Measurements from ENCODE around the gene ARIH2.
"Not testable (repeated sequence)": the region's sequence is repeated elsewhere in the genome, so short reads cannot be mapped to it uniquely, and the experiment has no call there.

Gene ARIH2

DNA sequence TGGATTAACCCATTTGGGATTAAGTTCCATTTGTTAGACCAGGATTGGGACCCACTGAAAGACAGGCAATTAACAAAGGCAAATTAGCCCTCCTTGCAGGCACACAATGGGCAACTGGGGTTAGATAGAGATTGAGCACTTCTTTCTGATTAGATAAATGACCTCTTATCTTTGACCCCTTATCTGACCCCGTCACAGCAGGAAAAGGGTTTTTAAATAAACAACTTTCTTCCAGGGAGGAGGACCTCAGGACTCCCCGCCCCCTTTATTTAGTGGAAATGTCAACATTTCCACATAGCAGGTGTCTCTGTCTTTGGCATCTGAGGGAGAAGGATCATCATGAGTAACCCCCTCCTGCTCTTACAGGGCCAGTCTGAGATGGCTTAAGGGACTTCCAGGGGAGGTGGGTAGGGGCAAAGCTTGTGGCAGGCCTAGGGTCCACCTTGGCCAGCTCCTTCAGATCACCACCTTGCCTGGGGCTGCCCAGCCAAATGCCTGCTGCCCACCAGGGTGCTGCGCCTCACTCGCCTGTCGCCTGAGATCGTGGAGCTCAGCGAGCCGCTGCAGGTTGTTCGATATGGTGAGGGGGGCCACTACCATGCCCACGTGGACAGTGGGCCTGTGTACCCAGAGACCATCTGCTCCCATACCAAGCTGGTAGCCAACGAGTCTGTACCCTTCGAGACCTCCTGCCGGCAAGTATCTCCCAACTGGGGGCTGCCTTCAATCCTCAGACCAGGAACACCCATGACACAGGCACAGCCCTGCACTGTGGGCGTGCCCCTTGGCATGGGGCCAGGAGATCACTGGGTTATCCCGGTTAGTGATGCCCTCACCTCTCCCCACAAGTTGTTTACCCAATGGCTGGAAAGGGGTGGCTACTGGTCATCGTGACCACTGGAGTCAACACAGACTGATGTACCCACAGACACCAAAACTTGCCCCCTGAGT lies 86.0 kb downstream of the ARIH2 start:
- DNase-seq: no peak

DNA sequence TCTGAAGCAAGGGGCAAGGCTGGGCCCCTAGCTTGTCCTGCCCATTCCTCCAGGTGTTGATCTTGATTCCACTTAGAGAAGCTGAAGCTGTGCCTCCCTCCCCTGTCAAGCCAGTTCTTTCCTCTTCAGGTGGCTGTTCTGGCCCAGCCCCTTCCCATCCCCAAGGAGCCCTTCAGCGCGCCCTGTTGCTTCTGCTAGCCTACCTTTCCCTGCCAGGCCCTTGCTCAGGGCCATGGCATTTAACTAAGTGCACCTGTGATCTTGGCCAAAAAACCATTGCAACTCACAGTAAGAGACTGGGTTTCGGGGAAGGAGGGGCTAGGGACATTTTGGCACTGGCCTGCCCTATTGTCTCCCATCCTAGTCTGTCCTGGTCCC lies 86.7 kb downstream of the ARIH2 start:
- no peak for DNase-seq

DNA sequence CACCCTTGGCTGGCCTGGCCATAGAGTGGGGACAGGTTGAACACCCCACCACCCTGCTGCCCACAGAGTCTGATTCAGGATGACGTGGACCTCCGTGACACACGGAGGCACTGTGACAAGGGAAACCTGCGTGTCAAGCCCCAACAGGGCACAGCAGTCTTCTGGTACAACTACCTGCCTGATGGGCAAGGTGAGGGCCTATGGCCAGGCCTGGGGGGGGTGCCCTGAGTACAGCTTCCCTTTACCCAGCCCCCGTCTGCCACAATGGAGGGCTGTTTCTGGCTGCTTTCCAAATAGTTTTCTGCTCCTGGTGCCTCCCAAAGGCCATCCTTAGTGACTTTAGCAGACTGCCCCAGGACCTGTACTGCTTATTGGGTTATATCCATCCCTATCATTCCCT lies 87.4 kb downstream of the ARIH2 start:
- DNase-seq: no peak

DNA sequence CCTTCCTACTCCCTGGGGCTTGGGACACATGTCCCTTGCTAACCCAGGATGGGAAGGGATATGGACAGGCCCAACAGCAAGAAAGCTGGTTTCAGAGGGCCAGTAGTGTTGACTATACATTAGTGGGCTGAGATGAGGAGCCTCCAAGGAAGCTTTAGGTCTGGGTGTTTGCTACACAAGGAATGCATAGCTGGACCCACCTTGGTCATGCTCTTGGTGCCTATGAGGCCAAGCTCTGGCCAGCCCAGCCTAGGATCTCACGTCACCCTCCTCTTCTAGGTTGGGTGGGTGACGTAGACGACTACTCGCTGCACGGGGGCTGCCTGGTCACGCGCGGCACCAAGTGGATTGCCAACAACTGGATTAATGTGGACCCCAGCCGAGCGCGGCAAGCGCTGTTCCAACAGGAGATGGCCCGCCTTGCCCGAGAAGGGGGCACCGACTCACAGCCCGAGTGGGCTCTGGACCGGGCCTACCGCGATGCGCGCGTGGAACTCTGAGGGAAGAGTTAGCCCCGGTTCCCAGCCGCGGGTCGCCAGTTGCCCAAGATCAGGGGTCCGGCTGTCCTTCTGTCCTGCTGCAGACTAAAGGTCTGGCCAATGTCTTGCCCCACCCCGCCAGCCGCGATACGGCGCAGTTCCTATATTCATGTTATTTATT lies 87.9 kb downstream of the ARIH2 start:
- DNase-seq: no peak

DNA sequence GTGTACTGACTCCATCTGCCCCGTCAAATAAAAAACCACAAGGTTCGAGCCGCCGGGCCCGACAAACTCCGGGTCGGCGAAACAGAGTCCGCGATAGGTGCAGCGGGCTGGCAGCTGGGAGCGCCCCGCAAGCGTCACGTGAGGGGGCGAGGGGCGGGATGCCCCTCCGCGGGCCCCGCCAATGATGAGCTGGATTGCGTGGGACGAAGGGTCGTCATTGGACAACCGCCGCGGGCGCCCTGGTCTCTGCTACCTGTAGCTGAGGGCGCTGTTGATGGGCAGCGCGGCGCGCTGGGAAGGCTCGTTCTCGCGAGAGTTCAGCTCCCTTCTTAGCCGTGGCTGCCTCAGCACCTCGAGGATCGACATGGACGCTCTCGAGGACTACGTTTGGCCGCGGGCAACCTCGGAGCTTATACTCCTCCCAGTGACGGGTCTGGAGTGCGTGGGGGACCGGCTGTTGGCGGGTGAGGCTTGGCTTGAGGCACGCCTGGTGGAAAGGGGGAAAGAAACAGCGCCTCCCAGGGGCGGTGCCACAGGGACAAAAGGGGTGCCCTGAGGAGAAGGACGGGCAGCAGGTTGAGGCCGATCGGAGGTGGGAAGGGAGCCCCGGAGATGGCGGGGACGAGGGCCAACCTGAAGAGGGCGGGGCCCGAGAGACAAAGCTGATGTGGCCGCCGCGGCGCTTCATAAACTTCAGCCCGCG lies 88.6 kb downstream of the ARIH2 start, which contains the start of gene WDR6:
TSS of gene WDR6 (plus strand) at position 324 of the 703 bp plus-strand sequence. CDS start at position 365, 41 bp downstream.
- DNase-seq: peak; percentile 98

DNA sequence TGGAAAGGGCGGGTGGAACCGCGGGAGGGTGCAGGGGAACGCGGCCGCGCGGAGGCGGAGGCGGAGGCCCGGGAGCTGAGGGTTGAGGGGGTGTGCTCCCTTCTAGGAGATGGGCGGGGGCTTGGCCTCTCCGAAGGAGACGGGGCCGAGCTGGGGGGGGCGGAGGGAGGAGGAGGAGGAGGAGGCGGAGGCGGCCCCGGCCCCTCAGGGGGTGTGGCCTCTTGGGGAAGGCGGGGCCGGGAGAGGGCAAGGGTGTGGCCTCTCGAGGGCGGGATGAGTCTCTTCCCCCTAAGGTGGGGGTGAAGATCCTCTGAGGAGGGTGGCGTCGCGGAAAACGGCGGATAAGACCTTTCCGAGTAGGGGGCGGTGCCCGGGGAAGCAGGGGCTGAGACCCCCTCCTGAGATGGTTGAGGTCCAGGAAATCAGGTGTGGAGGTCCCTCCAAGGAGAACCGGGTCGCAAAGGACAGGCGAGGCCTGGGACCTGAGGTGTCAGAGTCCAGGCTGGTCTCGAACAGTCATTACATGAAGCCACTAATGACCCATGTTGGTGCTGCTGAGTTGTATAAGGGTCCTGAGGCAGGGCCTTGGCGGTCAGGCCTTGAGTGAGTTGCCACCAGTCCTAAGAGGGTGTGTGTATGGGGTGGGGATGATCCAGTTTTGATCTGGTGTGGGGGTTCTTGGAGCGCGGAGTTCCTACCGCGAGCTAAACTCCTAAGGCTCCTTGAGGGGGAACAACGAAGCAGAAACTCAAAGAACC lies 89.3 kb downstream of the ARIH2 start:
- DNase-seq: peak; percentile 81

DNA sequence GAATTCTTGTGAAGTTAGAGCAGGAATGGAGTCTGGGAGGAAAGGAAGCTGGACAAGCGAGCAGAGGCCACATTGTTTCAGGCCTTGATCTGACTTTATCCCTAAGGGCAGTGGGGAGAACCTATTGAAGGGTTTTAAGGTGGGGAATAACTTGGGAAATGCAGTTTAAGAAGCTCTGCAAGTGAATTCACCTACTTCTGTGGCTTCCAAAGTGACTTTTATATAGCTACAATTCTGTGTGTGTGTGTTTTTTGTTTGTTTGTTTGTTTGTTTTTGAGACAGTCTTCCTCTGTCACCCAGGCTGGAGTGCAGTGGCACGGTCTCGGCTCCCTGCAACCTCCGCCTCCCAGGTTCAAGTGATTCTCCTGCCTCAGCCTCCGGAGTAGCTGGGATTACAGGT lies 90.0 kb downstream of the ARIH2 start:
- not testable (repeated sequence) for DNase-seq

DNA sequence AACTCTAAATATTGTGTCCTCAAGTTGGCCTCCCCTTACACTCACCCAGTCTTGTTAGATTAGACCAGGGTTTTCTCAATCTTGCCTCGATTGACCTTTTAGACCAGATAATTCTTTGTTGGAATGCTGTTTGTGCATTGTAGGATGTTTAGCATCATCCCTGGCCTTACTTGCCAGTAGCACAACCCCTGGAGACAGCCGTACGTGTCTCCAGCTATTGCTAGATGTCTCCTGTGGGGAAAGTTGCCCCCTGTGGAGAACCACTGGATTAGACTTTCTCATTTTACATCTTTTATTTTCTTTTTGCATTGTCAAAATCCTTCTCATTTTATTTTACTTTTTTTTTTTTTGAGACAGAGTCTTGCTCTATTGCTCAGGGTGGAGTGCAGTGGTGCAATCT lies 90.8 kb downstream of the ARIH2 start:
- DNase-seq: no peak

DNA sequence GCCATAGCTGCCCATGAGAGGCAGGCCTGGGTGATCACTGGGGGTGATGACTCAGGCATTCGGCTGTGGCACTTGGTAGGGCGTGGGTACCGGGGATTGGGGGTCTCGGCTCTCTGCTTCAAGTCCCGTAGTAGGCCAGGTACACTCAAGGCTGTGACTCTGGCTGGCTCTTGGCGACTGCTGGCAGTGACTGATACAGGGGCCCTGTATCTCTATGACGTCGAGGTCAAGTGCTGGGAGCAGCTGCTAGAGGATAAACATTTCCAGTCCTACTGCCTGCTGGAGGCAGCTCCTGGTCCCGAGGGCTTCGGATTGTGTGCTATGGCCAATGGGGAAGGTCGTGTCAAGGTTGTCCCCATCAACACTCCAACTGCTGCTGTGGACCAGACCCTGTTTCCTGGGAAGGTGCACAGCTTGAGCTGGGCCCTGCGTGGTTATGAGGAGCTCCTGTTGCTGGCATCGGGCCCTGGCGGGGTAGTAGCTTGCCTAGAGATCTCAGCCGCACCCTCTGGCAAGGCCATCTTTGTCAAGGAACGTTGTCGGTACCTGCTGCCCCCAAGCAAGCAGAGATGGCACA lies 93.9 kb downstream of the ARIH2 start:
- no peak for DNase-seq

DNA sequence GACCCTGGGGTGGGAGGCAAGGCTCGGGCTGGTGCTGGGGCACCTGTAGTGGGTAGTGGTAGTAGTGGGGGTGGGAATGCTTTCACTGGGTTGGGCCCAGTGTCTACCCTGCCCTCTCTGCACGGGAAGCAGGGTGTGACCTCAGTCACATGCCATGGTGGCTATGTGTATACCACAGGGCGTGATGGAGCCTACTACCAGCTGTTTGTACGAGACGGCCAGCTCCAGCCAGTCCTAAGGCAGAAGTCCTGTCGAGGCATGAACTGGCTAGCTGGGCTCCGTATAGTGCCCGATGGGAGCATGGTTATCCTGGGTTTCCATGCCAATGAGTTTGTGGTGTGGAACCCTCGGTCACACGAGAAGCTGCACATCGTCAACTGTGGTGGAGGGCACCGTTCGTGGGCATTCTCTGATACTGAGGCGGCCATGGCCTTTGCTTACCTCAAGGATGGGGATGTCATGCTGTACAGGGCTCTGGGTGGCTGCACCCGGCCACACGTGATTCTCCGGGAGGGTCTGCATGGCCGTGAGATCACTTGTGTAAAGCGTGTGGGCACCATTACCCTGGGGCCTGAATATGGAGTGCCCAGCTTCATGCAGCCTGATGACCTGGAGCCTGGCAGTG lies 94.6 kb downstream of the ARIH2 start:
- DNase-seq: no peak

DNA sequence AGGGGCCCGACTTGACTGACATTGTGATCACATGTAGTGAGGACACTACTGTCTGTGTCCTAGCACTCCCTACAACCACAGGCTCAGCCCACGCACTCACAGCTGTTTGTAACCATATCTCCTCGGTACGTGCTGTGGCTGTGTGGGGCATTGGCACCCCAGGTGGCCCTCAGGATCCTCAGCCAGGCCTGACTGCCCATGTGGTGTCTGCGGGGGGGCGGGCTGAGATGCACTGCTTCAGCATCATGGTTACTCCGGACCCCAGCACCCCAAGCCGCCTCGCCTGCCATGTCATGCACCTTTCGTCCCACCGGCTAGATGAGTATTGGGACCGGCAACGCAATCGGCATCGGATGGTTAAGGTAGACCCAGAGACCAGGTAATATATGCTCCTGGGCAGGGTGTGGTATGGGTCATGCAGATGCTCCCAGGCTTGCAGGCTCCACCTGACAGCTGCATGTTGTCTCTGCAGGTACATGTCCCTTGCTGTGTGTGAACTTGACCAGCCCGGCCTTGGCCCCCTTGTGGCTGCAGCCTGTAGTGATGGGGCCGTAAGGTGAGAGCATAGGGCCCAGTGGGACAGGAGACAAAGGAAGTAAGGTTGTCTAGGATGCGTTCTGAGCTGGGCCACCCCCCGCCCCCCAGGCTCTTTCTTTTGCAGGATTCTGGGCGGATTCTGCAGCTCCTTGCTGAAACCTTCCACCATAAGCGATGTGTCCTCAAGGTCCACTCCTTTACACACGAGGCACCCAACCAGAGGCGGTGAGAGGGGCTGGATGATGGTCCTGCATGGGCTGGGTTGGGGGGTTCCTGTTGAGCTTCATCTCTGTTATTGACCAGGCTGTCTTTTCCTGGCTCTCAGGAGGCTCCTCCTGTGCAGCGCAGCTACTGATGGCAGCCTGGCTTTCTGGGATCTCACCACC lies 95.4 kb downstream of the ARIH2 start:
- no peak for DNase-seq

DNA sequence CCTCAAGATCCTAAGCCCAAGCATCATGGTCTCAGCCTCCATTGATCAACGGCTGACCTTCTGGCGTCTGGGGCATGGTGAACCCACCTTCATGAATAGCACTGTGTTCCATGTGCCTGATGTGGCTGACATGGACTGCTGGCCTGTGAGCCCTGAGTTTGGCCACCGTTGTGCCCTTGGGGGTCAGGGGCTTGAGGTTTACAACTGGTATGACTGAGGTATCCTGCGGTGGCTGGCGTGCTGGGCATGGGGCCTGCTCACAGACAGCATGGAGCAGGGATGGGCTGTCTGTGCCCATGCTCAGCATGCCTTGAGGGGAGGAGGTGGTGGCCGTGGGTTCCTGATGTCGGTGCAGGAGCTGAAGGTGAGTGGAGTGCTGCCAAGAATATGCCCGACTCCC lies 96.4 kb downstream of the ARIH2 start:
- DNase-seq: no peak

DNA sequence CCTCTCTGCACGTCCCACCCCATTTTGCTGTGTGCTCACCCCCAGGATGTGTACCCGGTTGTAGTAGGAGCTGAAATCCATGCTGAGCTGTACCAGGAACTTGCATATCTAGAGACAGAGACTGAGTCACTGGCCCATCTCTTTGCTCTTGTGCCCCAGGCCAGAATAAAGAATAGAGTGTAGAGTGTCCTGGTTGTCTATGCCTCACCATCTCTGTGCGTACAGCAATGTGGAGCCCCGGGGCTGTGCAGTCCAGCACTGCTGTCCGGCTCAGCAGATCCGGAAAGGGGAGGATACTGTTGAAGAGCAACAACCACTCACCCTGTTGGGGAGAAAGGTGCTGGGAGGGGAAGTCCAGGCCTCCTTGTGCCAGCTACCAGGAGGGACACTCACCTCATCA lies 97.1 kb downstream of the ARIH2 start:
- DNase-seq: no peak

DNA sequence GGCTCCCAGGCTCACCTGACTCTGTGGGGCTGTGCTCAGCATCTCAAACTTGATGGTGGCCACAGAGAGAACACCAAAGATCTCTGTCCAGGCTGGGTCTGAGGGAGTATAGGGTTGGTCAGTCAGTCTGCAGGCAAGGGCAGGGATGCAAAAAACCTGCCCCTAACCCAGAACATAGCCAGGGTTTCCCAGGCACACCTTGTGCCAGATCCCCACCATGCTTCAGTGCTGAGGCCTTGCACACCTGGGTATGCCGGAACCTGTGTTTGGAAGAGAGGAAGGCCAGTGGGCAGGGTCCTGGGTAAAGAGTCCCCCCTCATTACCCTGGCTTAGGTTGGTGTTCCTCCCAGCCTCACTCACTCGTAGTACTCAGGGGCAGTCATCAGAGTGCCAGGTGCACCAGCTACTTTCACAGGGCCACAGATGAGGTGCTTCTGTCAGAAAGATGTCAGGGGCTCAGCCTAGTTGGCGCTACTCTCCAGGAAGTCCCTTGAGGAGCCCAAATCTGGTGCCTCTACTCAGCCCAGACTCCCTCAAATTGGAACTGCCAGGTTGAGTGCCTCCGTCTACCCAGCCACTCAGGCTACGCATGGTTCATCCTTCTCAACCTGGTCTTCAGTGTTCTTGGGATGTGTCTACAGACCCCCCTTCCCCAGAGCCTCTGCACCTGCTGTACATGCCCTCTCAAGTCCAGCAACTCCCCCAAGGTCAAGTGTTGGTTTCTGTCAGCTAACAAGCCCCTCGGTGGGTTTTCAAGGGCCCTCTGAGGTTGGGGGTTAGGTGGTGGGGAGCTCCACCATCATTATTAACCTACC lies 98.0 kb downstream of the ARIH2 start:
- no peak for DNase-seq

DNA sequence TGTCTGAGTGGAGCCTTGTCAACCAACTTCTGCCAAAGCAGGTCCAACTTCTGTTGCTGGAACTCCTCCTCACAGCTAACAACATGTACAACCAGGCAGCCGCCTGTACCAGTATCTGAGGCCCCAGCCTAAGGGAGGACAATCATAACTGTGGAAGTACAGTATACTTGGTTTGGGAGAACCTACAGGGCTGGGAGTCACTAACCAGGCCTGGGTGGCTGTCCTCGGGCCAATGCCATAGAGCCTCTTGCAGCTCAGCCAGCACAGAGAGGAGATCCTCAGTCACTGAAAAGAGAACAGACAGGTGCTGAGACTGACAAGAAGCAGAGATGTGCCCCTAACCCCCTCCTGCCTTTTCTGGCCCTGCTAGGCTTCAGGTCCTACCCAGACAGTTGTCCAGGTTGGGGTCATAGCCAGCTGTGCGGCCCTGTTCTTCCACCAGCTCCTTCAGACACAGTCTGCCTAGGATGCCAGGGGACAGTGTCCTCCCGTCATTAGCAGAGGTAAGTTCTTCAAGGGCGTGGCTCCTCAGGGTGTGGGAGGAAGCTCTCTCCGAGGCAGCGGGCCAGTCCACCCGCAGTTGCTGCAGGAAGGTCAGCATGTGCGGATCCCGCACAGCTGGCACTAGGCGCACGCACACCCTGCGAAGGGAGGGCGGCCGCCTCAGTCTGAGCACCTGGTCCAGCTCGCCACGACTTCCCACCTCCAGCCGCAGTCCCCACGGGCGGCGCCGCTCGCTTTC lies 98.8 kb downstream of the ARIH2 start:
- DNase-seq: no peak

DNA sequence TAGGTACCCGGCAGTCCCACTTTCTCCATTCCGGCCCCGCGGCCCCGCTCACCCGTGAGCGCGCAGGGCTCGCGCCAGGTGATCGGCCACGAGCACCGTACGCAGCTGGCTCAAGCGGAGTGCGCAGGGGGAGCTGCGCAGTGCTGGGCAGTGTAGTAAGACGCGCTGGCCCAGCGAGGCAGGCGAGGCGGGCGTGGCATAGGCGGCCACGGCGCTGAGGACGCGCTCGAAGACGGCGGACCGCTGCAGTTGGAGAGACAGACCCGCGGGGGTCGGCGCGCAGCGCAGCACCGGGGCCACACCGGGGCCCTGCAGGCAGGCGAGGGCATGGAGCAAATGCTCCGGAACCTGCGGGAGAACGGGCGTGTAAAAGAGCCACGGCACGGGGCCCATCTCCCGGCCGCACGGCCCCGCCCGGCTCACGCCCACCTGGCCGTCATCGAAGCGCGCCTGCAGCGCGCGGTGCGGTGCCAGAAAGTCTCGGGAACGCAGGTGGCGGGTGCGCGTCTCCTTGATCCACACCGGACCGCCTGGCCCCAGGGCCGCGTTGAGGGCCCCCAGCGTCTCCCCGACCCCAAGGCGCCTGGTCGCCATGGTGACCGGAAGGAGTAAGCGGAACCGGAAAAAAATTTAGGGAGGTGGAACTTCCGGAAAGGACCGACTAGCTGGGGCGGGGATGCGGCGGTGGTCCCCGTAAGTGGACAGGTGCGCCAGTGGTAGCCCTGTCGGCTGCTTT lies 99.5 kb downstream of the ARIH2 start, which contains the start of gene DALRD3:
TSS of gene DALRD3 (minus strand) at position 610 of the 736 bp plus-strand sequence. CDS start at position 594, 16 bp downstream.
- DNase-seq: peak; percentile 41

DNA sequence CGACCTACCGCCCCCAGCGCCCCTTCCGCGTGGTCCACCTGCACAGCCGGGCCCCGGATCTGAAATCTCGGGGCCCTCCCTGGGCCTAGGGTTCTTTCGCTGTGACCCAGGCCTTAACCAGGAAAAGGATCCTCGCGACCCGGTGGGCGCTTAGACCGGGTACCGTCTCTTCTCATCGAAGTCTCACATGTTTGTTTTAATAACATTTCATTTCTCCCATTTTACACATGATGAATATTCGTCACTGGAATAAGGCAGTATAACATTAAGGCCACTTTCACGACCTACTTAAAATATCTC lies 100.0 kb downstream of the ARIH2 start:
- no peak for DNase-seq

DNA sequence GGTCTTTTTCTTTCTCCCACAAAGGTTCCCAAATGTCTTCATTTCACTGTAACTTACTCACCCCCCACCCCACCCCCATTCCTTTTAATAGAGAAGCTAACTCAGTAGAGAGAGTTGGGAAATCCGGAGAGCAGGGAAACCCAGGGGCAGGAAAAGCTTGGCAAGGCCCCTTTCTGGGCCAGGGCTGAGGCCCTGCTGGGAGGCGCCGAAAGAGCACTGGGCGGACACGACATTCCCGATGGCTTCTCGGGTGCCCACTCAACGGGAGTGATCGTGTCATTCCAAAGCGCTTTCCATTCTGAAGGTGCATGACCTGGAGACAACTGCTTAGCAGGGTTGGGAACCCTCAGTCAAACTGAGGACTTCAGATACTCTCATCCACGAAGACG lies 101.3 kb downstream of the ARIH2 start:
- DNase-seq: no peak
